Measurements from ENCODE around the gene LMOD3. TPM values are rescaled to one million over a fixed set of nuclear protein-coding genes. Genes with fewer than 3 reads are reported as not detected.

LMOD3 gene
- total RNA-seq, 2 donors from 2014 or later: 0.17 TPM; not detected in 1

GRCh38 chr3:69129531-69129930 is 7.1 kb upstream of the LMOD3 start:
- intact Hi-C loops (cut with DNase I, micrococcal nuclease): no loop called here
- ATAC-seq (no peak), DNase-seq (no peak)

DNA sequence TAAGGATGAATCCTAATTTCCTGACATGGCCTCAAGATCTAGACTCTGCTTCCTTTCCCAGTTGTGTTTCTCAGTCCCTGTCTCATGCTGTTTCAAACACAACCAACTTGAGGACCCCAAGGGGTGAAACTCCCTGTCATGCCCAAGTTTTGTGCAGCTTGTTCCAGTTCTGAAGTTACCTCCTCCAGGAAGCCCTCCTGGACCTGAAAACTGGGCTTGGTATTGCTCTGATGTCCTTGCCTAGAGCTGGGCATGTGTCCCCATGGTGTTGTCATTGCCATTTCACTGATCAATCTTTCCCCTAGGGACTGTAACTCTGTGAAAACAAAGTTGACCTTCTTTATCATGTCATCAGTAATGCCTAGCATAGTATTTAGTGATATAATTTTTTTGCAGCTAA is 6.1 kb upstream of the LMOD3 start:
- DNase-seq (no peak), ATAC-seq (no peak)

DNA sequence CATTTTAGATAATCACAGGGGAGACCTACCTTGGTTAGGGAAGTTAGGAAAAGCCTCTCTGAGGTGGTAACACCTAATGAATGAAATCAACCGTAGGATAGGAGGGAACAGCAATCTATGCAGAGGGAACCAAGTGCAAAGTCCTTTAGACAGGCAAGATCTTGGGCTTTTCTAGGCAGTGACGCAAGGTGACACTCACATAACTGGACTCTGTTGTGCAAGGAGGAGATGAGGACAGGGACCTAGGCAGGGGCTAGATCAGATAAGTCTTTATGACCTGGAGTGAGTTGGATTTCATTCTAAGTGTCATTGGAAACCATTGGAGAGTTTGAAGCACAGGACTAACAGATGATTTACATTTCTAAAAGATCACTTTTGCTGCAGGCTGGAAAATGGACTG is 4.6 kb upstream of the LMOD3 start:
- DNase-seq: no peak
- no peak for ATAC-seq
- intact Hi-C loops (cut with DNase I, micrococcal nuclease): no loop called here

More for the DNA sequence above, 6.1 kb upstream of the LMOD3 start:
- intact Hi-C loops (cut with DNase I, micrococcal nuclease): no loop called here

DNA sequence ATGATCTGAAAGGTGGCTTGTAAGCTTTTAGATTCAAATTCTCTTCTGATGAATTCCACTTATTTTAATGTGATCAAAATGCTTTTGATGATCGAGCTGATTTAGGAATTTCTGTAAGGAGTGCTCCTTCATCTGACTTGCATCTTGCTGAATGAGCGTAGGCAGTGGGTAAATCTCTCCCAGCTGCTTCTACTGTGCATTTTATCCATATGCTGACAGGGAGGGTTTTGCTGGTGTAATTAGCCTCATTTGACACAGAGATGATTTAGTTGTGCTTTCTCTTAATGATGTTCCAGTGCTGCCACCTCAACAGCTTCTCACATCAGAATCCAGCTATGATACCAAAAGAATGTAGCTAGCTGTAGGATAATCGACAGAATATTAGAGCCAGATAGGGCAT is 3.8 kb upstream of the LMOD3 start:
- DNase-seq (no peak), ATAC-seq (no peak)
- intact Hi-C loops (cut with DNase I, micrococcal nuclease): no loop called here

- ATAC-seq: no peak
- intact Hi-C loops (cut with DNase I, micrococcal nuclease): no loop called here
- no peak for DNase-seq
Observed at GRCh38 chr3:69121950-69122349, 445 bp downstream of the LMOD3 start.

- intact Hi-C loops (cut with DNase I, micrococcal nuclease): no loop called here
- ATAC-seq: no peak
- no peak for DNase-seq
Observed at GRCh38 chr3:69121513-69121912, 882 bp downstream of the LMOD3 start.

GRCh38 chr3:69120879-69121464 is 1.4 kb downstream of the LMOD3 start:
- DNase-seq (peak; percentile 56 to 75), ATAC-seq (peak; percentile 74)
- intact Hi-C loops (cut with DNase I, micrococcal nuclease): no loop called here

DNA sequence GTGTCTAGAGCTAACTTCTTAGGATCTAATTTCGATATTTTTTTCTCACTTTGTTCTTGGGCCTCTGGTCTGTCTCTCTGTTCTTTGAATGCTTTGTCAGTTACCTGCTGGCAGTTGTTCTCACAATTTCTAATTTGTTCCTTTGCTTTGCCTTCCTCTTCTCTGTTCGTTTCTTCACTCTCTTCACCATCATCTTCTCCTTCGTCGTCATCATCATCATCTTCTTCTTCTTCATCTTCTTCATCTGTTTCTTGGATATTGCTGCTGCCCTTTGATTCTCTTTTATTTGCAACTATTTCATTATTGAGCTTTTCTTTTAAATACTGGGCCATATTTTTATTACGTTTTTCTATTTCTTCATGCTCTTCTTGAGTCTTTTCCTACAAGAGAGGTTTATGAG is 2.7 kb downstream of the LMOD3 start:
- DNase-seq (no peak), ATAC-seq (no peak)
- intact Hi-C loops (cut with DNase I, micrococcal nuclease): no loop called here

GRCh38 chr3:69119138-69119537 is 3.3 kb downstream of the LMOD3 start:
- DNase-seq (no peak), ATAC-seq (no peak)
- intact Hi-C loops (cut with DNase I, micrococcal nuclease): no loop called here

DNA sequence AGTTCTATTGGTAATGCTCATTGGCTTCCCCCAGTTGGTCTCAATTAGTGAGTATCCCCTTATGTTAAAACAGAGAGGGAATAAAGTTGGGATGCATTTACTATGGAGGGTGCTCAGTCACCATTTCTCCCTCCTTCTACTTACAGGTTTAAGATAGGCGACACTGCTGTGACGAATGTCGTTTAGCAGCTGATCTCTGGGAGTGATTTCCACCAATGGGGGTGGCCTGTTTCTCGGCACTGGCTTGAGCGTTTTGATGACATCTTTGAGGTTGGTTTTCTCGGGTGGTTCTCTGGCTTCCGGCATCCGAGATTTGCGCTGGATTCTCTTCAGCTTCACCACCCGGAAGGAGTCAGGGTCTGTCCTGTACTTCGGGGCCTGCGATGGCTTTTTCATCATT is 3.8 kb downstream of the LMOD3 start:
- intact Hi-C loops (cut with DNase I, micrococcal nuclease): no loop called here
- ATAC-seq: no peak
- no peak for DNase-seq

- no peak for DNase-seq
- intact Hi-C loops (cut with DNase I, micrococcal nuclease): no loop called here
- peak; percentile 65 for ATAC-seq
Observed at GRCh38 chr3:69116897-69117296, 5.5 kb downstream of the LMOD3 start.

- no peak for DNase-seq
- intact Hi-C loops (cut with DNase I, micrococcal nuclease): no loop called here
- no peak for ATAC-seq
Observed at GRCh38 chr3:69116162-69116561, 6.2 kb downstream of the LMOD3 start.

DNA sequence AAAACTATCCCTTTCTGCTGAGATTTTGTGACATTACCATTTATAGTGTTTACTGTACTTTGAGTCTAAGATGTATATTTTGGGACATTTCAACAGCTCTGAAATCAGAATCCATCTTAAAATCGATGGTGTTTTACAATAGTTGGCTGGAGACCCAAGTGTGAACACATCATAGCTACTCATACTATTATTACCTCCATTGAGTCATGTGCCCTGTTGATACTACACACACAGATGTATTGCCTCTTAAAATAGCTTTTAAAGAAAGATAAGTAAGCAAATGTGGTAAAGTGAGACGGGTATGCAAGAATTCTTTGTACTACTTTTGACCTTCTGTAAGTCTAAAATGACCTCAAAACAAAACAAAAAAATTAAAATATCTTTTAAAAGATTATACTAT is 6.7 kb downstream of the LMOD3 start:
- no peak for ATAC-seq
- no peak for DNase-seq
- intact Hi-C loops (cut with DNase I, micrococcal nuclease): no loop called here

GRCh38 chr3:69113536-69113935 is 8.9 kb downstream of the LMOD3 start:
- intact Hi-C loops (cut with DNase I, micrococcal nuclease): no loop called here
- DNase-seq (no peak), ATAC-seq (no peak)

- DNase-seq (no peak), ATAC-seq (no peak)
- intact Hi-C loops (cut with DNase I, micrococcal nuclease): no loop called here
Observed at GRCh38 chr3:69110941-69111546, 11.4 kb downstream of the LMOD3 start.

DNA sequence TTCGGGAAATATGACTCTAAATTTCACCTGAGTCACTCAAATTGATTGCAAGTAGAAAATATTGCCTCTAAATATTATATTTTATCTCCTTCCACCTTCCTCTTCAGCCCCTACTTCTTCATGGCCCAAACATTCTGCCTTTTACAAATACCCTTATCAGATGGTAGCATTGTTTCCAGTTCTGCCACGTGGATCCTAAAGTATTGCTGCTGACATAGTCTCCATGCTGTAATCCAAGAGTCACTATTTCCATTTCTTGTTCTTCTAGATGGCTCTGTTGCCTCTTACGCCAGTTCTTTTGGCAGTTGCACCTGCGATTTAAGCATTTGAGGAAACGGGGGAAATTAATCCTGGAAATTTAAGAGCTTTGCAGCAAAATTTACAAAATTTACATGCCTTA is 13.6 kb downstream of the LMOD3 start:
- ATAC-seq: no peak
- intact Hi-C loops (cut with DNase I, micrococcal nuclease): no loop called here
- no peak for DNase-seq

DNA sequence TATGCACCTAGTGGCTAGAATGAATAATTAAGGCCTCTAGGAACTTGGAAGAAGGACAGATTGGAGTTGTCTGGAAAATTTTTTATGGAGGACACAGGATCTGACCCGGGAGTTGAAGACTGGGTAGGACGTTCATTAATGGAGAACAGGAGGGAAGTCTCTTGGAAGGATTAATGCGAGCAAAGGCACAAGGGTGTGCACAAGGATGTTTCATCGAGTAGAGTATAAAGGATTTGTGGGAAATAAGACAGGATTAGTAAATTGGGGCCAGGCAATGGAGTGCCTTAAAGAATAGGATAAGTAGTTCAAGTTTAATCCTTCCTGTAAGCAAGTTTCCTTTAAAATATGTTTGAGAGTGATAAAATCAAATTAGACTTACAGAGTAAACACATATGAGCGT is 14.6 kb downstream of the LMOD3 start:
- DNase-seq: no peak
- ATAC-seq: peak; percentile 23
- intact Hi-C loops (cut with DNase I, micrococcal nuclease): no loop called here

- intact Hi-C loops (cut with DNase I, micrococcal nuclease): no loop called here
- DNase-seq: no peak
- ATAC-seq: no peak
Observed at GRCh38 chr3:69105320-69105719, 17.1 kb downstream of the LMOD3 start.

DNA sequence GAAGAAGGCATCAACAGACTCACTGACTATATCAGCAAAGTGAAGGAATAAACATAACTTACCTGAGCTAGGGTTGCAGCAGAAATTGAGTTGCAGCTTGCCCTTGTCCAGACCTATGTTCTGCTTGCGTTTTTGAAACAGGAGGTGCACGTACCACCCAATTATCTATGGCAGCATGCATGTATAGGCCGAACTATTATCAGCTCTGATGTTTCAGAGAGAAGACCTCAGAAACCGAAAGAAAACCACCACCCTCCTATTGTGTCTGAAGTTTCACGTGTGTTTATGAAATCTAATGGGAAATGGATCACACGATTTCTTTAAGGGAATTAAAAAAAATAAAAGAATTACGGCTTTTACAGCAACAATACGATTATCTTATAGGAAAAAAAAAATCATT is 17.8 kb downstream of the LMOD3 start:
- DNase-seq: no peak
- ATAC-seq: no peak
- intact Hi-C loops (cut with DNase I, micrococcal nuclease): no loop called here

GRCh38 chr3:69103123-69103522 is 19.3 kb downstream of the LMOD3 start:
- ATAC-seq (no peak), DNase-seq (no peak)
- intact Hi-C loops (cut with DNase I, micrococcal nuclease): no loop called here

DNA sequence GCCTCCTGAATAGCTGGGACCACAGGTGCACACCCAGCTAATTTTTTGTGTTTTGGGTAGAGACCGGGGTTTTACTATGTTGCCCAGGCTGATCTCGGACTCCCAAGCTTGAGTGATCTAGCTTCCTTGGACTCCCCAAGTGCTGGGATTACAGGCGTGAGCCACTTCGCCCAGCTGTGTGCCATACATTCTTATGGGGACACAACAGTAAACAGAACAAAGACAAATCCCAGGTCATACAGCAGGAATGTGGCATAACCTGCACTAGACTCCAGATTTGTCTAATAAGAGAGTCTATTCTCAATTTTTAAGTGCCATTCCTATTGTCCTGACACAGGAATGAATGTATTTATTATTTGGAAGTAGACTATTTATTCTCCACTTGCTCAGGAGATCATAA is 20.0 kb downstream of the LMOD3 start:
- ATAC-seq (no peak), DNase-seq (no peak)
- intact Hi-C loops (cut with DNase I, micrococcal nuclease): no loop called here
